ENCODE results near the gene DOLPP1. TPM values are rescaled to one million over a fixed set of nuclear protein-coding genes. Genes with fewer than 3 reads are reported as not detected.

The DOLPP1 gene
- total RNA-seq, 1 donor from 2014 or later = 12.3 TPM

GRCh38 chr9:129072171-129072570 lies 8.7 kb upstream of the DOLPP1 start:
- H3K36me3 Mint-ChIP-seq (ENCODE audit: low read depth) = peaks cover 4% of the 10 kb centered on the region
- H3K4me3 Mint-ChIP-seq (ENCODE audit: unreplicated experiment) = no peak overlapping the region
- H3K27ac Mint-ChIP-seq (ENCODE audit: unreplicated experiment) = no peak overlapping the region
- H3K27me3 Mint-ChIP-seq (ENCODE audit: low read depth) = no peaks in the 10 kb centered on the region
- DNase-seq (ENCODE audit: low spot score) = no peak
- peaks cover 4% of the 10 kb centered on the region for H3K4me1 Mint-ChIP-seq (ENCODE audit: low read depth)
- no peak for TF ChIP-seq CTCF (IDR thresholded peaks at IDR 0.05)
- H3K9me3 Mint-ChIP-seq (ENCODE audit: low read depth) = no peaks in the 10 kb centered on the region

- no peak for TF ChIP-seq CTCF (IDR thresholded peaks at IDR 0.05)
- Mint-ChIP-seq H3K27ac (ENCODE audit: unreplicated experiment) (no peak overlapping the region), H3K9me3 (ENCODE audit: low read depth) (no peaks in the 10 kb centered on the region), H3K27me3 (ENCODE audit: low read depth) (no peaks in the 10 kb centered on the region), H3K4me3 (ENCODE audit: unreplicated experiment) (no peak overlapping the region), H3K36me3 (ENCODE audit: low read depth) (peaks cover 3% of the 10 kb centered on the region), H3K4me1 (ENCODE audit: low read depth) (peaks cover 4% of the 10 kb centered on the region)
- DNase-seq (ENCODE audit: low spot score) = no peak
Observed at GRCh38 chr9:129073404-129073803, 7.5 kb upstream of the DOLPP1 start.

- Mint-ChIP-seq H3K9me3 (ENCODE audit: low read depth) (no peaks in the 10 kb centered on the region), H3K36me3 (ENCODE audit: low read depth) (no peaks in the 10 kb centered on the region), H3K4me1 (ENCODE audit: low read depth) (peaks cover 4% of the 10 kb centered on the region), H3K27me3 (ENCODE audit: low read depth) (no peaks in the 10 kb centered on the region), H3K27ac (ENCODE audit: unreplicated experiment) (no peak overlapping the region), H3K4me3 (ENCODE audit: unreplicated experiment) (no peak overlapping the region)
- no peak for TF ChIP-seq CTCF (IDR thresholded peaks at IDR 0.05)
- DNase-seq (ENCODE audit: low spot score) = no peak
Observed at GRCh38 chr9:129074106-129074505, 6.8 kb upstream of the DOLPP1 start.

- no peak overlapping the region for H3K27ac Mint-ChIP-seq (ENCODE audit: unreplicated experiment)
- TF ChIP-seq CTCF (IDR thresholded peaks at IDR 0.05) = no peak
Observed at GRCh38 chr9:129075996-129076639, 4.8 kb upstream of the DOLPP1 start.

GRCh38 chr9:129076640-129077037 lies 4.3 kb upstream of the DOLPP1 start:
- no peaks in the 10 kb centered on the region for H3K27me3 Mint-ChIP-seq (ENCODE audit: low read depth)
- no peaks in the 10 kb centered on the region for H3K36me3 Mint-ChIP-seq (ENCODE audit: low read depth)
- peaks cover 15% of the 10 kb centered on the region for H3K4me1 Mint-ChIP-seq (ENCODE audit: low read depth)
- no peaks in the 10 kb centered on the region for H3K9me3 Mint-ChIP-seq (ENCODE audit: low read depth)
- DNase-seq (ENCODE audit: low spot score) = no peak
- H3K27ac Mint-ChIP-seq (ENCODE audit: unreplicated experiment) = no peak overlapping the region
- no peak for TF ChIP-seq CTCF (IDR thresholded peaks at IDR 0.05)
- H3K4me3 Mint-ChIP-seq (ENCODE audit: unreplicated experiment) = no peak overlapping the region

More at GRCh38 chr9:129075996-129076639, 4.8 kb upstream of the DOLPP1 start:
- Mint-ChIP-seq H3K4me1 (ENCODE audit: low read depth) (peaks cover 13% of the 10 kb centered on the region), H3K9me3 (ENCODE audit: low read depth) (no peaks in the 10 kb centered on the region), H3K27me3 (ENCODE audit: low read depth) (no peaks in the 10 kb centered on the region), H3K4me3 (ENCODE audit: unreplicated experiment) (no peak overlapping the region), H3K36me3 (ENCODE audit: low read depth) (no peaks in the 10 kb centered on the region)
- no peak for DNase-seq (ENCODE audit: low spot score)

Data from chondrocyte (in vitro differentiated cells).